ENCODE data around the gene KCNJ9.

The KCNJ9 gene

DNA sequence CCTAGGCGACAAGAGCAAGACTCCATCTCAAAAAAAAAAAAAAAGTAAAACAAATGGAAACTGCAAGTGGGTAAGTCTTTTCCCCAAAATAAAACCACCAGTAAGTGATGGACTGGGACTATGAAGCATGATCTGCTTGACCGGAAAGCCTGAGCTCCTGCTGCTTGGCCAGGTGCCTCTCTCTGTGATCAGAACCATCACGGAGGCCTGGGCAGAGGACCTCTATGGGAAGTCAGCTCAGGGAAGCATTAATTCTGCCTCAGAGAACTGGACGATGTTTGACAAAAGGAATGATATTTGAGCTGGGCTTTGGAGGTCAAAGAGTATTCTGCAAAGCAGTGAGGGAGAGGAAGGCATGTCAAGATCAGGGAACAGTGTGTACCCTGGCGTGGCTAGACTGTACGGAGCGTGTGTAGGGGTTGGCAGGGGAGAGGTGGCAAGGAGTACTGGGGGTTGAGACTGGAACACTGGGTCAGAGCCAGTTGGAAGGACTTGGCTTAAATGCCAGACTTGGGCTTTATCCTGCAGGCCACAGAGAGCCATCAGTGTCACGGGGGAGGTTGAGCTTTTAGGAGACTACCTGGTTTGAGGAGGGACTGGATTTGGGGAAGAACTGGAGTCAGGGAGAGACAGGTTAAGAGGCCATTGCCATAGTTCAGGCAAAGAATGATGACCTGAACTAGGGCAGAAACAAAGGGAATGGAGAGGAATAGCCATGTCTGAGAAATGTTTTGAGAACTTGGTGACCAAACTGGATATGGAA is 50.6 kb downstream of the KCNJ9 start:
- no peak for DNase-seq (ENCODE audit: low read depth)
- no peak overlapping the region for H3K4me3 ChIP-seq (ENCODE audit: low read depth, low read length)
- TF ChIP-seq, protein P1, sequence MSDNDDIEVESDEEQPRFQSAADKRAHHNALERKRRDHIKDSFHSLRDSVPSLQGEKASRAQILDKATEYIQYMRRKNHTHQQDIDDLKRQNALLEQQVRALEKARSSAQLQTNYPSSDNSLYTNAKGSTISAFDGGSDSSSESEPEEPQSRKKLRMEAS (IDR thresholded peaks at IDR 0.05; ENCODE audit: low read depth, low read length): no peak
- no peak for TF ChIP-seq MYC (IDR thresholded peaks at IDR 0.05; ENCODE audit: low read depth, low read length)
- TF ChIP-seq POLR2A (IDR thresholded peaks at IDR 0.05; ENCODE audit: extremely low read depth, insufficient read length): no peak

DNA sequence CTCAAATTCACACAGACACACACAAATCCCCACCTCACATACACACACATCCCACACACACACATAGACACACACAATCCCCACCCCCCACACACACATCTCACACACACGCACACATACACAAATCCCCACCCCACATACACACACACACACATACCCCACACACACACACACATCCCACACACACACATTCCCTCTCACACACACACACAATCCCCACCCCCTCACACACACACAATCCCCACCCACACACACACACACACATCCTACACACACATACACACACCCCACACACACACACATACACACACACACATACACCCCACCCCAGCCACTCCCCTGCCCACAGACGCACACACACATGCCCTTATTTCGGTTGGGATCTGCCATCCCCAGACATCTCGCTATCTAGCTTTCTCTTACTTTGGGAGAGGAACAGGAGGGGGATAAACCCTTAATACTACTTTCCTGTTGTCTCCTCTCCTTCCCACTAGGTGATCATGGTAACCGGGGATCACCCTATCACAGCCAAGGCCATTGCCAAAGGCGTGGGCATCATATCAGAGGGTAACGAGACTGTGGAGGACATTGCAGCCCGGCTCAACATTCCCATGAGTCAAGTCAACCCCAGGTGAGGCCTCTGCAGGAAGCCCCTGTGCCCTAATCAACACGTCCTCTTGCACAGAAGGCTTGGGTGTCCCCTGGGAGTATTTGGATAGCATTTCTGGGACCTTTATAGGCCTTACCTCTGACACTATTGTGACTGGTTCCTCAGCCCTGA is 52.8 kb downstream of the KCNJ9 start:
- DNase-seq (ENCODE audit: low read depth): peak; percentile 65

DNA sequence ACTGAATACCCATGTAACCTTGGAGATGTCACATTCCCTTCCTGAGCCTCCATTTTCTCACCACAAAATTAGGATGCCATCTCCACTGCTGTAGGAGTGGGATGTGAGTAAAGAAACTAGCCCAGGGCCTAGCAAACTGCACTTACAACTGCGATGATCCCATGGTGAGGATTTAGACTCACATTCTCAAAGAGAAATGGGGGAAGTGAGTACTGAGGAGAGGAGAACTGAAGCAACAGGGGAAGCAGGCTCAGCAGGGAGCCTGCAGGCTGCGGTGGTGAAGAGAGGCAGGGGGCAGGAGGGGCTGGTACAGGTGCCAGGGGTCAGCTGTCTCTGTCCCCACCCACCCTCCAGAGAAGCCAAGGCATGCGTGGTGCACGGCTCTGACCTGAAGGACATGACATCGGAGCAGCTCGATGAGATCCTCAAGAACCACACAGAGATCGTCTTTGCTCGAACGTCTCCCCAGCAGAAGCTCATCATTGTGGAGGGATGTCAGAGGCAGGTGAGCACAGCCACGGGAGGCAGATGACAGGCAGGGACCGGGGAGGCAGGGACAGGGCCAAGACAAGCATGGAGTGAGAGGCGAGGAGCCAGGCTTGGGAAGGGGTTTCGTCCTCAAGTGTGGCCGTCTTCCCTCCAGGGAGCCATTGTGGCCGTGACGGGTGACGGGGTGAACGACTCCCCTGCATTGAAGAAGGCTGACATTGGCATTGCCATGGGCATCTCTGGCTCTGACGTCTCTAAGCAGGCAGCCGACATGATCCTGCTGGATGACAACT is 53.6 kb downstream of the KCNJ9 start:
- TF ChIP-seq, protein P2, sequence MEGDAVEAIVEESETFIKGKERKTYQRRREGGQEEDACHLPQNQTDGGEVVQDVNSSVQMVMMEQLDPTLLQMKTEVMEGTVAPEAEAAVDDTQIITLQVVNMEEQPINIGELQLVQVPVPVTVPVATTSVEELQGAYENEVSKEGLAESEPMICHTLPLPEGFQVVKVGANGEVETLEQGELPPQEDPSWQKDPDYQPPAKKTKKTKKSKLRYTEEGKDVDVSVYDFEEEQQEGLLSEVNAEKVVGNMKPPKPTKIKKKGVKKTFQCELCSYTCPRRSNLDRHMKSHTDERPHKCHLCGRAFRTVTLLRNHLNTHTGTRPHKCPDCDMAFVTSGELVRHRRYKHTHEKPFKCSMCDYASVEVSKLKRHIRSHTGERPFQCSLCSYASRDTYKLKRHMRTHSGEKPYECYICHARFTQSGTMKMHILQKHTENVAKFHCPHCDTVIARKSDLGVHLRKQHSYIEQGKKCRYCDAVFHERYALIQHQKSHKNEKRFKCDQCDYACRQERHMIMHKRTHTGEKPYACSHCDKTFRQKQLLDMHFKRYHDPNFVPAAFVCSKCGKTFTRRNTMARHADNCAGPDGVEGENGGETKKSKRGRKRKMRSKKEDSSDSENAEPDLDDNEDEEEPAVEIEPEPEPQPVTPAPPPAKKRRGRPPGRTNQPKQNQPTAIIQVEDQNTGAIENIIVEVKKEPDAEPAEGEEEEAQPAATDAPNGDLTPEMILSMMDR (IDR thresholded peaks at IDR 0.05; ENCODE audit: low read depth, low read length): no peak
- peak; percentile 82 for DNase-seq (ENCODE audit: low read depth)
- H3K4me3 ChIP-seq (ENCODE audit: low read depth, low read length): no peak overlapping the region

More for the DNA sequence above, 52.8 kb downstream of the KCNJ9 start:
- no peak overlapping the region for H3K4me3 ChIP-seq (ENCODE audit: low read depth, low read length)
- TF ChIP-seq POLR2A (IDR thresholded peaks at IDR 0.05; ENCODE audit: extremely low read depth, insufficient read length) (no peak), MYC (IDR thresholded peaks at IDR 0.05; ENCODE audit: low read depth, low read length) (no peak)
- TF ChIP-seq, protein P2 (IDR thresholded peaks at IDR 0.05; ENCODE audit: low read depth, low read length): no peak
- TF ChIP-seq, protein P1 (IDR thresholded peaks at IDR 0.05; ENCODE audit: low read depth, low read length): no peak

DNA sequence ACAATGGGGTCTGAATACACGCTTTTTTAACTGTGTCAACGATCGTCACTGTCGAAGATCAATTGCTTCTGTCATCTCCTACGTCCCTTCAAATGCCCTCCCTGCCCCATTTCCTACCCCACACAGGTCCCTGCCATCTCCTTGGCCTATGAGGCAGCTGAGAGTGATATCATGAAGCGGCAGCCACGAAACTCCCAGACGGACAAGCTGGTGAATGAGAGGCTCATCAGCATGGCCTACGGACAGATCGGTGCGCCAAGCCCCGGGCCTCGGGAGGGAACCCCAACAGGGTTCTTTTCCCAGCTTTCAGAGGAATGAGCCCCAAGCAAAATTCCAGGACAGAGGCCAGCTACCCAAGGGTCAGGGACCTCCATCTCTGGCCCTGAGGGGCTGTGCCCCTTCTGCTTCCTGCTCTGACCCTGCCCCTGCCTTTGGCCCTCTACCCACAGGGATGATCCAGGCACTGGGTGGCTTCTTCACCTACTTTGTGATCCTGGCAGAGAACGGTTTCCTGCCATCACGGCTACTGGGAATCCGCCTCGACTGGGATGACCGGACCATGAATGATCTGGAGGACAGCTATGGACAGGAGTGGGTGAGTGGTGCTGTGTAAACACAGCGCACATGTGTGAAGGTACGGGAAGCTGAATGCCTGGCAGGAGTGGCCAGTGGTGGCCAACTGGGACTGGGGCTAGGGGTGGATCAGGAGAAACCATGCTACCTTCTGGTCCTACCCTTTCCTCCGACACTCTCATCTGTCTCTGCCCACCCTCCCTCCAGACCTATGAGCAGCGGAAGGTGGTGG is 55.0 kb downstream of the KCNJ9 start:
- DNase-seq (ENCODE audit: low read depth): no peak
- no peak overlapping the region for H3K4me3 ChIP-seq (ENCODE audit: low read depth, low read length)
- TF ChIP-seq, protein P2 (IDR thresholded peaks at IDR 0.05; ENCODE audit: low read depth, low read length): no peak
- TF ChIP-seq POLR2A (IDR thresholded peaks at IDR 0.05; ENCODE audit: extremely low read depth, insufficient read length) (no peak), MYC (IDR thresholded peaks at IDR 0.05; ENCODE audit: low read depth, low read length) (no peak)
- TF ChIP-seq, protein P1 (IDR thresholded peaks at IDR 0.05; ENCODE audit: low read depth, low read length): no peak

DNA sequence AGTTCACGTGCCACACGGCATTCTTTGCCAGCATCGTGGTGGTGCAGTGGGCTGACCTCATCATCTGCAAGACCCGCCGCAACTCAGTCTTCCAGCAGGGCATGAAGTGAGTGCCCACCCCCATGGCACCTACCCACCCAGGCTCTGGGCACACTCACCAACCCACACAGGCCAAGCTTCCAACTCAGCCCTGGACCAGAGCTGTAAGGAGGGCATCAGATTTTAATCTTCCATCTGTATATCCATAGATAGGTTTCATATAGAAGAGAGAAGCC is 55.5 kb downstream of the KCNJ9 start:
- TF ChIP-seq POLR2A (IDR thresholded peaks at IDR 0.05; ENCODE audit: extremely low read depth, insufficient read length): no peak
- no peak for TF ChIP-seq MYC (IDR thresholded peaks at IDR 0.05; ENCODE audit: low read depth, low read length)
- TF ChIP-seq, protein P1 (IDR thresholded peaks at IDR 0.05; ENCODE audit: low read depth, low read length): no peak
- TF ChIP-seq, protein P2 (IDR thresholded peaks at IDR 0.05; ENCODE audit: low read depth, low read length): no peak
- no peak for DNase-seq (ENCODE audit: low read depth)
- H3K4me3 ChIP-seq (ENCODE audit: low read depth, low read length): no peak overlapping the region

Measured in NB4 (cell line).